ENCODE results near the gene JPH2. TPM values are rescaled to one million over a fixed set of nuclear protein-coding genes. Genes with fewer than 3 reads are reported as not detected.

Gene JPH2
- total RNA-seq, 1 donor = 50.5 TPM

DNA sequence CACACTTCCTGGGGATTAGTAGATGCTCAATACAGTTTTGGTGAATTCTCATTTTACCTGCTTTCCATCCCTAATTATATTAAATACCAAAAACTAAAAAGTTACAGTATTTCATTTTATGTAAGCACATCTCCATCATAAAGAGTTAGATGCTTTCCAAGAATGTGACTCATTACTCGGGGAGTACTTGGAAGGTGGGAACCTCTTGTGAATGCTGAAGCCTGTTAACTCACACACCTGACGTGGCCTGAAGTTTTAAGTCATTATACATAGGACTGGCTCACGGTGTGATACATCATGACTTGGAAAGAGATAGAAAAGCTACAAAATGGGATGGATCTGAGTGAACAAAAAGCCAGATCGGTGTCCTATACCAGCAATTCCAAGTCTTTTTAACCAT lies 25.8 kb upstream of the JPH2 start:
- no peak overlapping the region for H3K4me3 ChIP-seq (ENCODE audit: low read depth, low read length)
- no peak for DNase-seq (ENCODE audit: low read depth)
- TF ChIP-seq, protein P1, sequence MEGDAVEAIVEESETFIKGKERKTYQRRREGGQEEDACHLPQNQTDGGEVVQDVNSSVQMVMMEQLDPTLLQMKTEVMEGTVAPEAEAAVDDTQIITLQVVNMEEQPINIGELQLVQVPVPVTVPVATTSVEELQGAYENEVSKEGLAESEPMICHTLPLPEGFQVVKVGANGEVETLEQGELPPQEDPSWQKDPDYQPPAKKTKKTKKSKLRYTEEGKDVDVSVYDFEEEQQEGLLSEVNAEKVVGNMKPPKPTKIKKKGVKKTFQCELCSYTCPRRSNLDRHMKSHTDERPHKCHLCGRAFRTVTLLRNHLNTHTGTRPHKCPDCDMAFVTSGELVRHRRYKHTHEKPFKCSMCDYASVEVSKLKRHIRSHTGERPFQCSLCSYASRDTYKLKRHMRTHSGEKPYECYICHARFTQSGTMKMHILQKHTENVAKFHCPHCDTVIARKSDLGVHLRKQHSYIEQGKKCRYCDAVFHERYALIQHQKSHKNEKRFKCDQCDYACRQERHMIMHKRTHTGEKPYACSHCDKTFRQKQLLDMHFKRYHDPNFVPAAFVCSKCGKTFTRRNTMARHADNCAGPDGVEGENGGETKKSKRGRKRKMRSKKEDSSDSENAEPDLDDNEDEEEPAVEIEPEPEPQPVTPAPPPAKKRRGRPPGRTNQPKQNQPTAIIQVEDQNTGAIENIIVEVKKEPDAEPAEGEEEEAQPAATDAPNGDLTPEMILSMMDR (IDR thresholded peaks at IDR 0.05; ENCODE audit: insufficient read depth, low read depth, low read length) = no peak

DNA sequence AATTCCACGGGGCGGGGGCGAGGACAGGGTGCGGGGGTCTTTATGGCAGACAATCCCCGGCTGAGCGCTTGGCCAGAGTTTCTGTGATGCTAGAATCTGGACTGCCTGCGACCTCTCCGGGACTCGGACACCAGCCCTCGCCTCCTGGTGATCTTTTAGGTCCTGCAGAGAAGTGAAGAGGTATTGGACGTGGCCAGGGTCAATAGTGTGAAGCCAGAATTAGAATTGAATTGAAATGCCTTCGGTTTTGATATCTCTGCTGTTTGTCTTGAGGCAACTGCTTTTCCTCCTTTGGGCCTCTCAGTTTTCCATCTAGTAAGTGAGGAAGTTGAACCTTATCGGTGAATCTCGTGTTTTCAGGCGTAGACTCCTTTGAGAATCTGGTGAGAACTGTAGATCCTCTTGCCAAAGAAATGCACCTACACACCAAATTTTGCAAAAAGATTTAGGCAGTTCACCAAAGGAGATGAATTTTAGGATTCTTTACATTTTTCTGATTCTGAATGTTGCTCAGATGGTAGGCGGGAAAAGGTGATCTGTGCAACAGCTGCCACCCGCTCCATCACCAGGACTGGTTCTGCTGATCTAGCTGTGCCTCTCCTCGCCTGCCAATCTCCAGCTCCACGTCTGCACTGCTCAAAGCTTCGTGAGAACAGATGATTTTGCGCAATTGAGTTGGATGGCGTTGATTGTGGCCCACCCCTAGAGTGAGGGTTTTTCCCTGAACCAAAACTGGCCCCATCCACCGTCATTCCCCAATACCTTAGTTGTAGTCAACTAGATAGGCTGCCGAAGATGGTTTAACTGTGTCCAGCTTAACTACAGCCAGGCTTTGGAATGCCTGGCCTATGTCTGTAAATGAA lies 24.4 kb upstream of the JPH2 start:
- TF ChIP-seq, protein P1 (IDR thresholded peaks at IDR 0.05; ENCODE audit: insufficient read depth, low read depth, low read length) = no peak
- peak; percentile 41 for DNase-seq (ENCODE audit: low read depth)
- peak overlapping the region; percentile 79 for H3K4me3 ChIP-seq (ENCODE audit: low read depth, low read length)

DNA sequence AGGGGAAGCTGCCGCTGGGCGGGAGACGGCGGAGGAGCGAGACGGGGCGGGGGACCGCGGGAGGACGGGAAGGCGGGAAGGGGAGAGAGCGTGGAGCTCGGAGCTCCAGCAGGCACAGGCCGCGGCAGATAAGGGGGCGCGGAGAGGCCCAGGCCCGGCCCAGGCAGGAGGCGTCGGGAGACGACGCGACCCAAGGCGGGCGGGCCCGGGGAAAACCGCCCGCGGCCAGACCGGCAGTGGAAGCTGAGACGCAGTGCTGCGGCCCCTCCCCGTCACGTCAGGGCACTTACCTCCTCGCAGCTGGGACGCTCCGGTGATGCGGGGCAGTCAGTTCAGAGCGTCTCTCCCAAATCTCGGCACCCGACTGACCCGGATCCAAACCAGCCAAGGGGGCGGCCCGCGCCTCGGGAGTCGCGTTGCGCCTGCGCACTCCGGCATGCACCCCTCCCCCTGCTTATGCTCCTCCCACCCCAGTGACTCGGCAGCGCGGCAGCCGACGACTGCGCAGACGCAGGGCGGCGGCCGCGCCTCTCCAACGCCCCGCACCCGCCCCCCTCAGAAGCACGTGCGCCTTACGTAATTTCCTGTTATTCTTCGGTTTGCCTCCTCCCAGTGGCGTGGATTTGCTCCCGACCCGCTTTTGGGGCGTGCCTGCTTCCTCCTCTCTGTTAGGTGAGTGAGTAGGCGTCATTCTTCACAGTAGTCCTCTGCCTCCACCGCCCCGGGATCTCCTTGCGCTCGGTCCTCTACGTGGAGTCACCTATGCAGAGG lies 23.6 kb upstream of the JPH2 start, which contains the start of gene OSER1:
OSER1 (minus strand) TSS at position 366 of the 771 bp plus-strand sequence. CDS start 3,814 bp downstream, outside the sequence.
- H3K4me3 ChIP-seq (ENCODE audit: low read depth, low read length) = peak within 1 kb of the TSS; percentile 98
- TF ChIP-seq, protein P1 (IDR thresholded peaks at IDR 0.05; ENCODE audit: insufficient read depth, low read depth, low read length) = no peak
- peak; percentile 98 for DNase-seq (ENCODE audit: low read depth)

DNA sequence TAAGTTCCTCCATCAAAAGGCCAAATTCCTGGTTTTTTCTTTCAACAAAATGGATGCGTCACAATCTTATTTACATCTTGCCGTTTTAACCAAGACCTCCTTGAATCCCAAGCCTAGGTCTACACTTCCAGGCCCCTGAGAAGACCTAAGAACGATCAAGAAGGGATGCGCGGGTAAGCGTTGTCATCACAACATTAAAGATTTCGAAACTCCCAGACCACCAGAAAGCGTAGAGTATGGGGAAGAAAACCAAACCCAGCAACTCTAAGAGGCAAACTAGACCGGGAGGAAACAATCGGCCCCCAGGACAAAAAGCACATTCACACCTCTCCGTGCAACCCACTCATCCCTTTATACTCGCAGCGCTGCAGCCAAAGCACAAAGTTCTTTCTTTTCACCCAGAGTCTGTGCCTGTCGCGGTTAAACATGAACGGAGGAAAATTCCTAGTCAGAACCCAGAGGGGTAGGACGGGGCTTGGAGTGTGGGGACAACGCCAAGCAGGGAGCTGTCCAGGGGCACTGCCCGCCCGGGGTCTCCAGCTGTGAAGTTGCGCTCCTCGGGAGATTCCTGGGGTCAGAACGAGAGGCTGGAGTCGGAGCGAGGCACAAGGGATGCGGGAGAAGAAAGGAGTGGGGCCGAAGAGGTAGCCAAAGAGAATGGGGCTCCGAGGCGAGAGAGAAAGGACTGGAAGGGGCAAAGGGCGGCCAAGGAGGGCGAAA lies 22.9 kb upstream of the JPH2 start:
- peak; percentile 55 for DNase-seq (ENCODE audit: low read depth)
- TF ChIP-seq, protein P1 (IDR thresholded peaks at IDR 0.05; ENCODE audit: insufficient read depth, low read depth, low read length) = no peak
- H3K4me3 ChIP-seq (ENCODE audit: low read depth, low read length) = peak overlapping the region; percentile 98

DNA sequence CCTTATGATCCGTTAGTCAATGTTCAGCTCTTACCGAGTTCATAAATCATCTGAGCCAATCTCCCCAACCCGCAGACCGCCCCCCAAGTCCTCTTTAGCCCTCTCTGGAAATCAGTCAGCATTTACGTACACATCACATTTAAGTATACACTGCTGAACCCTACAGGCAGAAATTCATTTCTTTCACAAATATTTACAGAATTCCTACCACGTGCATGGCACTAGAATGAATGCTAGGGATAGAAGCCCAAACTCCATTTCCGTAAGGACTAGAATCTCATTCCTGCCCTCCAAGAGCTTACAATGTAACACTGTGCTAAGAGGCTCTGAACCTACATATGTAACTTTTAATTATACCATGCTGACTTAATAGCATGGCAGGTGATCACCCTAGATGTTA lies 21.8 kb upstream of the JPH2 start:
- DNase-seq (ENCODE audit: low read depth) = peak; percentile 51
- TF ChIP-seq, protein P1 (IDR thresholded peaks at IDR 0.05; ENCODE audit: insufficient read depth, low read depth, low read length) = no peak

DNA sequence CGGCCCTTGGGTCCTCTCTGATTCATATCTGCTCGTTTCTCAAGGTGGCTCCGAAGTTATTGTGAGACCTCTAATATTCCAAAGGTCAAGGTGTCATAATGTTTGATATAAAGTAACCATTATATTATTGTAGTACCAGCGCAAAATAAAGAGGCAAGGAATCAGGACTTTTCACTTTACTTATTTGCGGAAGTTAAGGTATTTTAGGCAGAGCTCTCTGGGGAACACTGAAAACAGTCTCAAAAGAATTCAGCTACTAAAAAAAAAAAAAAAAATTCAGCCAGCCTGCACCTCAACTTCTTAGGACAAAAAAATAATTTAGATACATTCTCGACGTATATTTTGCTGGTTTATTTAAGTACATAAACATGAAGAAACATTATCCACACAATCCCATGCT lies 21.2 kb upstream of the JPH2 start:
- no peak for DNase-seq (ENCODE audit: low read depth)
- TF ChIP-seq, protein P1 (IDR thresholded peaks at IDR 0.05; ENCODE audit: insufficient read depth, low read depth, low read length) = no peak
- peak overlapping the region; percentile 98 for H3K4me3 ChIP-seq (ENCODE audit: low read depth, low read length)

More for the DNA sequence above, 21.8 kb upstream of the JPH2 start:
- H3K4me3 ChIP-seq (ENCODE audit: low read depth, low read length) = peak overlapping the region; percentile 98

Measured in fibroblast of villous mesenchyme (primary cell).